Measurements from ENCODE around the gene STK39.

The STK39 gene

DNA sequence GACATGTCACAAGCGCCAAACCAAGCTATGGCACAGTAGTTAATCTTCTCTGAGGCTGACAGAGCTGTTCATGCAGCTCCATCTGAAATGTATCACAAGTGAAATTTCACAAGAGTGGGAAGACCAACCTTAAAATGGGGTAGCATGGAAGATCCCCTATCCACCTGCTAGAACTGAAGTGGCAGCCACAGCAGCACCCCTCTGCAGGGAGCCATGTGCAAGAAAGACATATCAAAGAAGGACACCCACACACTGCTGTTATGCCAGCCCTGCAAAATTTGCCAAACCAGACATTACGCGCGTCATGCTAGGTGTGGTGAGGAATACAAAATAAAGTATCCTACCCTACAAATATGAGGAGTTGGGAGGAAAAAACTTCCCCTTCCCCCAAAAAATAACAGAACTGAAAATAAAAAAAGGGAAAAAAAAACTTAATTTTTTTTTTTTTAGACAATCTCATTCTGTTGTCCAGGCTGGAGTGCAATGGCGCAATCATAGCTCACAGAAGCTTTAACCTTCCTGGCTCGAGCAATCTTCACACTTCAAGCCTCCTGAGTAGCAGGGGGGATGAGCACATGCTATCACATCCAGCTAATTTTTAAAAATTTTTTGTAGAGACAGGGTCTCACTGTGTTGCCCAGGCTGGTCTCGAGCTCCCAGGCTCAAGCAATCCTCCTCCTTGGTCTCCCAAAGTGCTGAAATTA lies 76.2 kb downstream of the STK39 start:
- H3K27ac Mint-ChIP-seq: no peak overlapping the region
- H3K9me3 Mint-ChIP-seq: no peaks in the 10 kb centered on the region

DNA sequence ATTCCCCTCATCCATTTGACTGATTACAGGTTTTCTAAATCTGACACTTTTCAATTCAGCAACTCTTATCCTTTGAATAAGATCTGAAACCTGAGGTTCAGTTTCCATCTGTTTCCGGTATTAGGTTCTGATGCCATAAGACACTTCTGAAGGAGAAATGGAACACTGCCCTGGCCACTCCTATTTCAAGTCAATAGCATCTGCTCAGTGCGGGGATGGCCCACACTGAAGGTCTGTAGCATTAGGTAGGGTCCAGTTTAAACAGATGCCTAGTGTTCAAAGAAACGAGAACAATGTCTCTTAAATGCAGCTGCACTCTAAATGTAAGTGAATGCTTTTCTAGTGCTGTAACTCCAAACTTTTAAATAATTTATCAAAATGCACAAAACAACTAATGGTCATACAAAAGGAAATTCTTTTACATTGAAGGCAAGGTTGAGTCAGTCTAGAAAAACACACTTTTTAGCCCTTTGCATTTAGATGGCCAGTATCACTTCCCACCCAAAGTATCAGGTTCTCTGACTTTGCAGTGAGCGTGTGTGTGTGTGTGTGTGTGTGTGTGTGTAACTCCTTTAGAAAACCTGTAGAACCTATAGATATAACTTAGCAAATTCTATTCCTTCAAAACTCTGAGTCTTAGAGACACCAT lies 78.2 kb downstream of the STK39 start:
- H3K4me3 Mint-ChIP-seq: no peak overlapping the region
- no peaks in the 10 kb centered on the region for H3K27me3 Mint-ChIP-seq (ENCODE audit: low read depth)
- TF ChIP-seq, protein P1, sequence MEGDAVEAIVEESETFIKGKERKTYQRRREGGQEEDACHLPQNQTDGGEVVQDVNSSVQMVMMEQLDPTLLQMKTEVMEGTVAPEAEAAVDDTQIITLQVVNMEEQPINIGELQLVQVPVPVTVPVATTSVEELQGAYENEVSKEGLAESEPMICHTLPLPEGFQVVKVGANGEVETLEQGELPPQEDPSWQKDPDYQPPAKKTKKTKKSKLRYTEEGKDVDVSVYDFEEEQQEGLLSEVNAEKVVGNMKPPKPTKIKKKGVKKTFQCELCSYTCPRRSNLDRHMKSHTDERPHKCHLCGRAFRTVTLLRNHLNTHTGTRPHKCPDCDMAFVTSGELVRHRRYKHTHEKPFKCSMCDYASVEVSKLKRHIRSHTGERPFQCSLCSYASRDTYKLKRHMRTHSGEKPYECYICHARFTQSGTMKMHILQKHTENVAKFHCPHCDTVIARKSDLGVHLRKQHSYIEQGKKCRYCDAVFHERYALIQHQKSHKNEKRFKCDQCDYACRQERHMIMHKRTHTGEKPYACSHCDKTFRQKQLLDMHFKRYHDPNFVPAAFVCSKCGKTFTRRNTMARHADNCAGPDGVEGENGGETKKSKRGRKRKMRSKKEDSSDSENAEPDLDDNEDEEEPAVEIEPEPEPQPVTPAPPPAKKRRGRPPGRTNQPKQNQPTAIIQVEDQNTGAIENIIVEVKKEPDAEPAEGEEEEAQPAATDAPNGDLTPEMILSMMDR (IDR thresholded peaks at IDR 0.05; ENCODE audit: unreplicated experiment in 3 of 3): no peak
- H3K9me3 Mint-ChIP-seq: no peaks in the 10 kb centered on the region
- peaks cover 10% of the 10 kb centered on the region for H3K4me1 Mint-ChIP-seq
- no peak overlapping the region for H3K27ac Mint-ChIP-seq
- peaks cover 32% of the 10 kb centered on the region for H3K36me3 Mint-ChIP-seq (ENCODE audit: low read depth)

More for the DNA sequence above, 76.2 kb downstream of the STK39 start:
- H3K4me3 Mint-ChIP-seq: no peak overlapping the region
- no peaks in the 10 kb centered on the region for H3K27me3 Mint-ChIP-seq (ENCODE audit: low read depth)
- TF ChIP-seq, protein P1 (IDR thresholded peaks at IDR 0.05; ENCODE audit: unreplicated experiment in 3 of 3): no peak
- peaks cover 35% of the 10 kb centered on the region for H3K36me3 Mint-ChIP-seq (ENCODE audit: low read depth)
- peaks cover 11% of the 10 kb centered on the region for H3K4me1 Mint-ChIP-seq

DNA sequence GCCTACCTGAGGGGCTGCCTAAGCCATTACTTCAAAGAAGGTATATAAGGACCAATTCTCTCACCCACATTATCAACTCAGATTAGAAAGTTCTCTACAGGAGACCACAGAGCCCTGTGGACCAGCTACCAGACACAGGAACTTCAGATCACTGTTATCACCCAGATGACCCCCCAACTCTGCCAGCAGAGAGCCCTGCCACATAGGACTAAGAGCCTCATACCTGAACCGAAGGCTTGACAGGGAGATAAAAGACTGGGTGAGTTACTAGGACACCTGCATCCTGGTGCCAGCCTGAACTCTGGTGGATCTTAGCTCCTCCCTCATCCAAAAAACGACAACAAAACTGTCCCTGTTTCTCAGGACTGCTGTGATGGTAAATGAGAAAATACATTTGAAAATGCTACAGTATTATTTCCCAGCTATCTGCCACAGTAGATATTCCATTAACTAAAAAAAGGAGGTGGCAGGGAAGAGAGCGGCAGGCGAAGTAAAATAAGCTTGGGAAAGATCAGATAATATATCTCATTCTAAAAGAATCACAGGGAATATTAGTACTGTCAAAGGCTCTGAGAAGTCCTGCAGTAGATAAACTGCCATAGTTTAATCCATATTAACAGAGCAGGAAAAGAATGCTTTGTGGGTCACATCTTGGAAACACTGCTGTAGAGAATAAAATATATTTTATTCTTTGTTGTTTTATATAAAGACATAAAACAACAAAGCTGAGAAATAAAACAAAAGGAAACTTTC lies 79.7 kb downstream of the STK39 start:
- Mint-ChIP-seq H3K4me1 (peaks cover 10% of the 10 kb centered on the region), H3K36me3 (ENCODE audit: low read depth) (peaks cover 37% of the 10 kb centered on the region), H3K9me3 (no peaks in the 10 kb centered on the region), H3K27me3 (ENCODE audit: low read depth) (no peaks in the 10 kb centered on the region), H3K27ac (no peak overlapping the region), H3K4me3 (no peak overlapping the region)
- TF ChIP-seq, protein P1 (IDR thresholded peaks at IDR 0.05; ENCODE audit: unreplicated experiment in 3 of 3): no peak

DNA sequence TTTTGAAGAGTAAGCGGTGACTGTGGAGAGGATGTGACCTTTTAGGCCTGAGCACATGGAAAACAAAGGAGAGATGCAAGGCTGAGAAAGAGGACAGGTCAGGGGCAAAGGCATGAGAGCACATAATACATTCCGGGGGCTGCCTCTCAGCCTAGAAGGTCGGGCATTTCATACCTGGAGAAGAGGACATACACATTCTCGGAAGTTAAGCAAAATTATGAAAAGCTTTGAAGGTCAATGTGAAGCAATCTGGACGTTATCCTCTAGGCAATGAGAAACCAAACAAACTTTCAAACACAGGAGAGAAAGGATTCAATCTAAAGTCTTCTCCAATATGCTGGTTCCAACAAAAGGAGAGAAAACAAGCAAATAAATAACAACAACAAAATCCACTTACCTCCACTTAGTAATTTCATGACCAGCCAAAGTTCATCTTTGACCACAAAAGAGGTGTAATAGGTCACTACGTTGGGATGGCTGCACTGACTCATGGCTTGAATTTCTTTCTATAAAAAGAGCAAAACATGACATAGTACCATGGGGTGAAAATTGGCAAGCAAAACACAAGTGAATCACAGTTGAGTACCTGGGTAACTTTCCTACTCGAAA lies 80.4 kb downstream of the STK39 start:
- Mint-ChIP-seq H3K9me3 (no peaks in the 10 kb centered on the region), H3K4me3 (no peak overlapping the region), H3K4me1 (peaks cover 10% of the 10 kb centered on the region), H3K27me3 (ENCODE audit: low read depth) (no peaks in the 10 kb centered on the region), H3K36me3 (ENCODE audit: low read depth) (peaks cover 40% of the 10 kb centered on the region), H3K27ac (no peak overlapping the region)
- TF ChIP-seq, protein P1 (IDR thresholded peaks at IDR 0.05; ENCODE audit: unreplicated experiment in 3 of 3): no peak

DNA sequence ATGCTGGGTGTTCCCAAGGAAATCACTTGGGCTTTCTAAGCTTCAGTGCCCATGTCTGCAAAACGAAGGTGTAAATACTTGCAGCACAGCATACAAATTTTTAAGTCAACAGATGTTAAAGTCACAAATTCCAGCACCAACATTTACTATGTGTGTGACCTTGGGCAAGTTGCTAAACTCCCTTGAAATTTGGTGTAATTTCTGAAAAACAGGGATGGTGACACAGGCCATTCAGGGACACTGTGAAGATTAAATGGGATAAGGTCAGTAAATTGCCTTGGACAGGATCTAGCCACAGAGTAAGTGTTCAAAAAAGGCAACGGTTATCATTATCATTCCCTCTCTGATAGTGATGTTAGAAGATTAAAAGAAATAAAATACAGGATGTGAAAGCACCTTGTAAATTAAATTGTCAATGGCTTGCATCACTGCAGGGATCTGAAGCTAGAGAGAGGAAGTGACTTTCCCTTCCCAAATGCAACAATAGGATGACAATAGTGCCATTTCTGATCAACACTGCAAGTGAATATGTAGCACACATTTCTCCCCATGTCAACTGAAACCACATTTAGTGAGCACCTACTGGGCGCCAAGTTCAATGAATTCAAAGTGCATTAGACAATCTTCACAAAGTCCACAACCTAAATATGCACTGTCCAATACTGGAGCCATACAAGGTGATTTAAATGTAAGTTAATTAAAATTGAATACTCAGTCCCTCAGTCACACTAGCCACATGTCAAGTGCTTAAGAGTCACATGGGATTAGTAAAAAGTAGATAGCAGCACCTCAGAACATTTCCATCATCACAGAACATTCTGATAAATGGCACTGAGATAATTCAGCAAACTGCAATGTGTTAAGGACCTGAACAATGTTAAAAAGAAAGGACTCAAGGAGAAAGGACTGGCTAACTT lies 81.2 kb downstream of the STK39 start:
- Mint-ChIP-seq H3K4me3 (no peak overlapping the region), H3K4me1 (peaks cover 10% of the 10 kb centered on the region), H3K36me3 (ENCODE audit: low read depth) (peaks cover 40% of the 10 kb centered on the region), H3K9me3 (no peaks in the 10 kb centered on the region), H3K27me3 (ENCODE audit: low read depth) (no peaks in the 10 kb centered on the region), H3K27ac (no peak overlapping the region)
- TF ChIP-seq, protein P1 (IDR thresholded peaks at IDR 0.05; ENCODE audit: unreplicated experiment in 3 of 3): no peak

Measured in nephron (organoid).